Stimulated activated CD8-positive, alpha-beta memory T cell treated with anti-CD3 and anti-CD28 coated beads, Interleukin-4, amount 100 ng/mL, for 1 hour (primary cell): Measurements from ENCODE around the gene POLR1D.
A peak's percentile ranks its signal among the peaks of the same experiment; 100 is the strongest.

Experiments
- DNase-seq, 2 donors: peaks; one replicate each; pipeline ENCODE4 v3.0.0-alpha.2; 2020; ENCODE audit warnings: low read depth in 2 of 2, low spot score in 1 of 2

POLR1D gene, protein sequence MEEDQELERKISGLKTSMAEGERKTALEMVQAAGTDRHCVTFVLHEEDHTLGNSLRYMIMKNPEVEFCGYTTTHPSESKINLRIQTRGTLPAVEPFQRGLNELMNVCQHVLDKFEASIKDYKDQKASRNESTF

DNA sequence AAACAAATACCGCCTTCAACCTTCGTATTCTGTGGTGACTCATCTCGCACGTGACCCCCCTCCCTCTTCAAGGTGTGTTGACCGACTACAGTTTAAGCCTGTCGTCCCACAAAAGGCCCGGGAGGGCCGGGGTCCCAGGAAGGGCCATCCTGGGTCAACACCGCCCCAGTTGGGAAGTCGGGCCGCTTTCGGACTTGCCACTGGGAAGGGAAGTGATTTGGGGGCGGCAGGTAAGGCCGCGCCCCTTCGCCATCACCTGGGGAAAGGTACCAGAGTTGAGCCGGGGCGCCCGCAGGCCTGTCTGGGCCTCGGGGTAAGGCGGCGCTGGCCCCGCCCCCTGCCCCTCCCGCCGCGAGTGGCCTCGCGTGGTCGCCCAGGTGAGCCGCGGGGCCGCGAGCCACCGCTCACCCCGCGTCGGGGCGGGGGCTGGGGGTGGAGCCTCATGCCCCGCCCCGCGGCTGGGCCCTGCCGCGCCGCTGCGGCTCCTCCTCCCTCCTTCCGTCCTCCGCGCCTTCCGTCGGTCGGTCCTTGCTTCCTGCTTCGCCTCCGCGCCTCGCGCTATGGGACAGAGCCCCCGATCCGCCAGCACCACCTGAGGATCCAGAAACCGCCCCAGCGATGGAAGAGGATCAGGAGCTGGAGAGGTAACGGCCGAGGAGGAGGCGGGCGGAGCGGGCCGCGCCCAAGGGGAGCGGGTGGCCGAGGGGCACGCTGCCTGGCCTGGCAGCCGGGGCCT is at the start of gene POLR1D:
Gene POLR1D (plus strand): TSS at position 527 of the 736 bp plus-strand sequence. CDS start 92 bp downstream, at position 619.
- DNase-seq: peak; percentile 55 to 68

DNA sequence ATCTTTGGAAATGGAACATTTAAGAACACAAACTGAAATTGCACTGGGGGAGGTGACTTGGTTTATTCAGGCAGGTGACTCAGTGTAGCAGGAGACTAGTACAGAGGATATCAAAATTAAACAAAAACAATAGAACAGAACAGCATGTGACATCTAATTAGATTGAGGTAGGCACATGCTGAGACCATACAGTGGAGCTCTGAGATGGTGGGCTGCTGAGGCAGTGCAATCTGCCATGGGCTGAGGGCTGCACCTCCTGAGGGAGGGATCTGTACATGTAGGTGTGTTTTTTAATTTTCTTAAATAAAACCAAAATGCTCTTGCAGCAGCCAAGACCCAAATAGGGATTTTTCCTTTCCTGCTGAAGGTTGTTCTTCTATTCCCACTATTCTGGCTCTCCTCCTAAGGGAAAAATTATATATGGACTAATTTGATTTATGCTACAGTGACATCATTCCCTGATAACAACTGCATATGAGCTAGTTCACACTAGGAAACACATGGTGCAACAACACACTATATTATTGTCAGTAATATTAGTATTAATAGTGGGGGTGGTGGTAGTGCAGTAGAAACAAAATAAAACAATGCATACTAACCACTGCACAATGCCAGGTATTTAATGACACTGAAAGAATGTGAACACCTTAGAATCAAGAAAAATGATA is 49.3 kb upstream of the POLR1D start:
- no peak for DNase-seq

DNA sequence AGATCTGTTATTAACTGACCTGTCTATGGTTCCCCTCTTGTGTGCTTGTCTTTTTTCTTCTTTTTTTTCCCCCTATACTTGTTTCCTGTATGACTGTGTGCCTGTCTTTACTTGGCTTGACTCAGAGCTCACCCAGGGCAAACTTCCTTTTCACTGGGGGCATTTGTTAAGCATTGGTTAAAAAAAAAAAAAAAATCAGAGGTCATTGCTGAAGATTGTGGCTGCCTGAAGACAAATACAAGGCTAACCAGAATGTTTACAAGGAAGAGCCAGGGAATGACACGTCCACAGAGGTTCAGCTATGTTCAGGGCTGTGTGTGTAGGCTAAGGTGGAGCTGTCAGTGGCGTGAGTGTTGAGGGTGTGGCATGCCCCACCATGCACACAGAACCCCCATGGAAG is 48.4 kb upstream of the POLR1D start:
- DNase-seq: no peak

DNA sequence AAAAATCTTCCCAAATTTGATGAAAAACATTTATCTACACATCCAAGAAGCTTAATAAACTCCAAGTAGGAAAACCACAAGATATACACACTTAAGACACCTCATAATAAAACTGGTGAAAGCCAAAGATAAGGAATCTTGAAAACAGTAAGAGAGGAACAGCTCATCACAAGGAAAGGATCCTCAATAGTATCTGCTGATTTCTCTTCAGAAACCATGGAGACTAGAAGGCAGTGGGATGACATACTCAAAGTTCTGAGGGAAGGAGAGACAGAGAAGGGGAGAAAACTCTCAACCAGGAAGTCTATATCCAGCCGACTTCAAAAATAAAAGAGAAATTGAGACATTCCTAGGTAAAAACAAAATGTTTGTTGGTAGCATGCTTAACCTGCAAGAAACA is 47.0 kb upstream of the POLR1D start:
- DNase-seq: no peak

DNA sequence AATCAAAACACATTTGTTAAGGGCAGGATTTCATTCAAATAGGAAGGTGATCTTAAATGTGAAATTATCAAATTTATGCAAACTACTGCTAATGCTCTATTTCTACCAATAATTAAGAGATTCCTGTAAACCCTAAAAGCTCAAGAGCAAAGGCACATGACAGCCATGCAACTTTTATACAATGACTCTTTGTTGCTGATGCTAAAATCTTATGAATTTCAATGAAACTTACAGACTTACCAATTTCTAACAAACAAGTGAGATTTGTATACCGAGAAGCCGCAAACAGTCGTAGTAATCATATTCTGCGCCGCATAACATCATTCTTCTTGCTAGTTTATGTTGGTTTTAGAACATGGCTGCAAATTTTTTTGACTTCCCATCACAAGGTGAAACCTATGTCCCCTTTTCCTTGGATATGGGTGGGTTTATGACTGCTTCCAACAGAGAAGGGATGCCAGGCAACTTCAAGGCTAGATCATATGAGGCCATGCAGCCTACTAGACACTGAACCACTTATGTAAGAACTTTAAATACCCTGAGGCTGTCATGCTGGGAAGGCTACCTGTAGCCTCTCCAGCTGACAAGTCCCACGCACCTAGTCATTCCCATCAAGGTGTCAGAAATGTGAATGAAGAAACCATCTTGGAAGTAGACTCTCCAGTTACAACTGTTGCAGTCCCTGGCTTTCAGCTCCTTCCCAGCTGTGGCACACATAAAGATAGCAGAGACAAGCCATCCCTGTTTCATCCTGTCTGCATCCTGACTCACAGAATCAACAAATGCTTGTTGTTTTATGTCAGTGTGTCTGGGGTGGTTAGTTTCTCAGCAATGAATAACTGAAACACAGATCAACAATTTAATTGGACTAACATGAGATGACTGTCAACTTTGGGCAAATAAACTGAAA is 43.3 kb upstream of the POLR1D start:
- DNase-seq: no peak

DNA sequence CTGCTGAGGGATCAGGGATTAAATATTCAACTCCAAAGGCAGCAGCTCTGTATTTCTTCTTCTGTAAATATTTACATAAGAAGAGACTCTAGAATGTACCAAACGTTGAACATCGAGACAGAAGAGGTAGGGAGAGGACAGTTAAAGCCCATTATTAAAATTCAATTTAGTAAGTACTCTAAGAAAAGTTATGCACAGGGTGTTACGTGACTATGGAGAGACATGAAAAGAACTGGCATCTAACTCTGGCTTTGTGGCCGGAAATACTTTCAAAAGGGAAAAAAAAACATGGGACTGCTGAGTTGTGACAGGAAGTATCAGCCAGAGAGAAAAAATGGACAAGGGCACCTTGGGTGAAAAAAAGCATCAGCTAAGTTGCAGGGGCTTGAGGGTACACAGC is 38.0 kb upstream of the POLR1D start:
- no peak for DNase-seq

DNA sequence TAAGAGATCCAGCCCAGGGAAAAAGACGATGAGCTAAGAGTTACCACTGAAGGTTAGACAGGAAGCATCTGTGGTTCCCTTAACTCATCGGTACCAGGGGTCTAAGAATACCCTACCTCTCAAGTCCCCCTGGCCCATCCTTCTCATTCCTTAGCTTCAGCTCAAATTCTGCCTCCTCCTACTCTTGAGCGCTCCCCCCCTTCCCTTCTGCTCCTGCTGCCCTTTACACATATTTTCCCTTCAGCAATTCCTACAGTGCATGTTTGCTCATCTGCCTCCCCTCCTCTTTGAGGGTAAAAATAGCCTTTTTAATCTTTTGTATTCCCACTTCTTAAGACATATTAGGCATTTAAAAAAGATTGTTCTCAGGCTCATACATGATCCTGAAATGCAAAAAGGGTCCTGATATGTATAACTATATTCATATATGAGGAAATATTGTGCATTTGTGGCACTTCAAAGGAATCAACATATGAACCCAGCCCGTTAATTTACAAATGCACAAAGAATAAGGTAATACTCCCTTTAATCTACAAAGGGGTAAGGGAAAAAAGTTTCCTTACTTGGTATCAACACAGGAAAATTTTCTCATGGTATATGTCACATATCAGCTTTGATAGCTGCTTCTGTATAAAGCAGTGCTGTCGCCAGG is 34.5 kb upstream of the POLR1D start:
- no peak for DNase-seq

DNA sequence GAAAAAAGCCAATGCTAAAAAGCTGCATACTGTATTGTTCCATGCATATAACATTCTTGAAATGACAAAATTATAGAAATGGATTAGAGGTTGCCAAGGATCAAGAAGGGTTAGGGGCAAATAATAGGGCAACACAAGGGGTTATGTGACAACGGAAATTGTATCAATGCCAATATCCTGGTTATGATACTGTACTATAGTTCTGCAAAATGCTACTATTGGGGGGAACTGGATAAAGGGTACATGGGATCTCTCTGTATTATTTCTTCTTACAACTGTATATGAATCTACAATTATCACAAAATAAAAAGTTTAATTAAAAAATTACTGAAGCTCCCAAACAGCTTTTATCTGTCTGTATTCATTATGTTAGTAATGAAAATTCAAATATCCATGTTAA is 33.3 kb upstream of the POLR1D start:
- DNase-seq: no peak

DNA sequence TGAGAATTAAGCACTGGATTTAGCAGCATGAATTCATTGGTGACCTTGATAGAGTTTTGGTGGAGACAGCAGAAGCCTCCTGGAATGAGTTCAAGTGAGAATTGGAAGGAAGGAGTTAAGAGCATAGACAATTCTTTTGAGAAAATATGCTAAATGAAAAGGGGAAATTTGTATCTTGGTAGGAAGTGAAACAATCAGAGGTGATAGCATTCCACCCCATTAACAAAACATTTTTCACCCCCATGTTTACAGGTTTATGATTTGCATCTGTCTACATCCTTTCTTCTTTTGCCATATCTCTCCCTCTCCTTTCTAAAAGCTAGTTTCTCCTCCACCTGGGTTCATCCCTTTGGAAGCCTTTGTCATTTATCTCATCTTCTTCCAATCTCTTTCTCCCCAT is 28.8 kb upstream of the POLR1D start:
- DNase-seq: no peak

DNA sequence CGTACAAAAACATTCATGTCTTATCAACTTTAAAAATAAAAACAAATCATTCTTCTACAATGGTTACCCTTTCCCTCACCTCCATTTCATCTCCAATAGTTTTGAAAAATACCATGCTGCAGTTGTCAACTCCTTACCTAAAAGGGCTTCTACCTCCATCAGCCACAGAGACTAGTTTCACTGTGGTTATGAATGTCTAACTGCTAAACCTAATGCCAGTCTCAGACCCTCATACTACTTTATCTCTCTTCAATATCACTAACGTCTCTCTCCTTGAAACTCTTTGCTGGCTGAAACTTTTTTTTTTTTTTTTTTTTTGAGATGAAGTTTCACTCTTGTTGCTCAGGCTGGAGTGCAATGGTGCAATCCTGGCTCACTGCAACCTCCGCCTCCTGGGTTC is 28.4 kb upstream of the POLR1D start:
- no peak for DNase-seq

DNA sequence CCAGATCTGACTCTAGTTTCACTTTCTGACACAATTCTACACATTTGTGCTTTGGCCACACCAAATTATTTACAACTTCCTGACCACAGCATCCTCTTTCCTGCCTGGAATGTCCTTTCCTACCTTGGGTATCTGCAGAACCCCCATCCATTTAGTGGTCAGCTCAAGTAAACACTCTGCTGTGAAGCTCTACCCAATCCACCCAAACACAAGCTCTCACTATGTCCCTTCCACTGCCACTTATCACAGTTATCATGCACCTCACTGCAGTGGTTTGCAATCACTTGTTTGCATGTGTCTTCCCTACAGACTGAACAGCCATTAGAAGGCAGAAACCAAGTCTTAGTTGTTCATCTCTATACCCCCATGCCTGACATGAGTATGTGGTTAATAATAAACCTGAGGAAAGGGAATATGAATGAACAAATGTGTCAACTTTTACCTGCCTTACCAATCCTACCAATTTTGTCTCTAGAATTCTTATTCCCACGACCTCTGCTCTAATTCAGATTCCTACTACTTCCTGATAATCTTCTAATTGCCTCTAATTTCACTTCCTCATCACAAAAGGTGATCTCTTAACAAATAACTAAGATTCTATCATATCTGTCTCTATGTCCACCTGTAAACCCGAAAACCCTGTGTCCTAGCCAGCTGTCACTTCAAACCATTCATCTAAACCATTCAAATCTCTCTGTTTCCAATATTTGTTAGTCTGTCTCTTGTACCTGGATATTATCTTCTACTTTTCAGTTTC is 26.5 kb upstream of the POLR1D start:
- no peak for DNase-seq

DNA sequence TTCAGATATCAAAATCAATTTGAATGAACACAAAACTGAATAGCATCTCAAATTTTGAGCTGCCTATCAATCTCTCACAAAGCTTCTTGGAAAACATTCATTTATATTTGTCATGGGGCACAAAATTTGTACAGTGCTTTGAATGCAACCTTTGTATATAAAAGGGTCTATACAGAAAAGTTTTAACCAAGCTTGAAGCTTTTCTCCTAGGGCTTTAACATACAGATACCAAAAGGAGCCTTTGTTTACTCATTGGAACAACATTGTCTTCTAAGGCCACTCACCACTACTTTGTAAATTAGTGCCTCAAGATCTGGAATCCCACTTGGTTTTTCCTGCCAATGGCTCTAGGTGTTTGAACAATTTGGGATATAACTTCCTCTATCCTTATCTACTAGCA is 22.6 kb upstream of the POLR1D start:
- no peak for DNase-seq

DNA sequence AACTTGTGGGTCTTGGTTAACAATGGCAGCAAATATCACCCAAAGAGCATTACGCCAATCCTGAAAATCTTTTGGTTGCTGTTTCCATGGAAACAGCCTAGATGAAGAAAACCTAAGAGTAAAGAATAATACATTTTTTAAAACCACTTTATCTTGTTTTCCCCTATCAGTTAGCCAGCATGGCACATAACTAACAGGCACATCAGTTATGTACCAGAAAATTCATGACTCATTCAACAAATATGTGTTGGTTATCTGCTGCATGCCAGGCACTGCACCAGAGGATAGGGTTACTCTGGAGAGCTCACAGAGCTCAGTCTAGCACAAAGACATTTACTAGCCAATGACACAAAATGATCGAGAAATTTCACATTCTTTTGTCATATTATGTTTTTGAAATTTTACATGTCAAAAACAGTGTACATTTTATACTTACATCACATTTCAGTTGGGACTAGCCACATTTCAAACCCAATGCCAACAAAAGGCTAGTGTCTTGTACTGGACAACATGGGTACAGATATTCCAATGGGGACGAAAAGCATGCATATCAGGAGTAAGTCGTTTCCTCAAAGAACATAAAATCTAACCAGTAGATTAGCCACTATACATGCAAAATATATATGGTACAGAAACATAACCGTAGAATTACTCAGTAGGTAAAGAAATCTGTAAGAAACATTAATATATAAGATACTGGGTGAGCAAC is 21.7 kb upstream of the POLR1D start:
- DNase-seq: no peak

DNA sequence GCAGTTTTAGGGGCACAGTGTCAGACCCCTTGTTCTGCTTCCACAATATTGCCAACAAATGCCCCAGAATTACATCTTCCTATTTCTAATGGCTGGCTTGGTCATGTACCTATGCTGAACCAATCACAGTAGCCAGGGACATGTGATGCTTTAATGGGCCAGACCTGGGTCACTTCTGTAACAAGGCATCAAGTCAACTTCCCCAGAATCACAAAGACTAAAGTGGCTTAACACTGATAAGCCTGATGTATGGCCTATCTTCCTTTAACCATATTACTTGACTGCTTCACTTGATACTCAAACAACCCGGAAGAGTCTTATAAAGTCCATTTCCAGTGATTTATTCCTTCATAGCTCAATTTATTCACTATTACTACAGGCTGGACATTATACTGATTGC is 21.0 kb upstream of the POLR1D start:
- DNase-seq: no peak

DNA sequence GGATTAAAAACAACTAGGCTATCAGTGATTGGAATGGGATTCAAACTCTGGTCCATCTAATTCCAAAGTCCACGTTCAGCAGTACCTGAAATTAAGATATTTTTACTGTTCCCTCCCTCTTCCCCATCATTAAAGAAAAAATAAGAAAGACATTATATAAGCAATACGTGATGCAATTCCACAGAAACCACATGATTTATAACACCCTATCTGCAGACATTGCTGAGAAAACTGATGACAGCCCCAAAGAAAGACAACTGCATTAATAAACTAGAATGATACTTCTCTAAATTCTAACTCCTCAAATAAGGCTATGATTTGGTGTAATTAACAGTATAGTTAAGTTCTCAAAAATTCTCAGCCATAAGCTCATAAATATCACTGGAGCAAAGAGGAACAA is 20.5 kb upstream of the POLR1D start:
- no peak for DNase-seq

DNA sequence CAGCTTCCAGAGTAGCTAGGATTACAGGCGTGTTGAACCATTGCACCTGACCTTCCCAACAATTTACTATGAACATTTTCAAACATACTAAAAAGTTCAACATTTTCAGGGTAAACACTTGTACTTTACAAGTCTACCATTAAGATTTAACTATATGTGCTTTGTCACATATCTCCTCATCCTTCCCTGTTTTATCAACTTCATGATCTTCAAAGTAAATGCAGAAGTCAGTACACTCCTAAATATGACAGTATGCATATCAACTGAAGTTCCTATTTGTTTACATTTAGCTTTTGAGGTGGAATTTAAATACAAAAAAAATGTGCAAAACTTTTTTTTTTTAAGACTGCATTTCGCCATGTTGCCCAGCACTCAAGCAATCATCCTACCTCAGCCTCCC is 19.9 kb upstream of the POLR1D start:
- no peak for DNase-seq

DNA sequence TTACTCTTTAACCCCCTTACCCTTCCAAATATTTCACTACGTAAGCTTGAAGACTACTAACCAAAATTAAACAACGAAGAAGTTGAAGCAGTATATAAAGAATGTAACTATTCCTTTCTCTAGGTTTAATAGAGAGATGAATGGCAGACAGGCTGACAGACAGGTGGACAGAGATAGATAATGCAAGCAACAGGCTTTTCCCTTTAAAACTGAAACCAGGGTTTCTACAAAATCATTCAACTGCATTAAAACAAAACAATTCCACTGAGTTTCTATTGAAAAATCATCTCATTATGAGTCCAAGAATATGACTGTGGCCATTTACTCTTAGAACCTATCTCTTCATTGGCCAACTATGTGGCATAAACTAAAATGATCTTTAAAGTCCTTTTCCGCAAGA is 16.6 kb upstream of the POLR1D start:
- DNase-seq: no peak

DNA sequence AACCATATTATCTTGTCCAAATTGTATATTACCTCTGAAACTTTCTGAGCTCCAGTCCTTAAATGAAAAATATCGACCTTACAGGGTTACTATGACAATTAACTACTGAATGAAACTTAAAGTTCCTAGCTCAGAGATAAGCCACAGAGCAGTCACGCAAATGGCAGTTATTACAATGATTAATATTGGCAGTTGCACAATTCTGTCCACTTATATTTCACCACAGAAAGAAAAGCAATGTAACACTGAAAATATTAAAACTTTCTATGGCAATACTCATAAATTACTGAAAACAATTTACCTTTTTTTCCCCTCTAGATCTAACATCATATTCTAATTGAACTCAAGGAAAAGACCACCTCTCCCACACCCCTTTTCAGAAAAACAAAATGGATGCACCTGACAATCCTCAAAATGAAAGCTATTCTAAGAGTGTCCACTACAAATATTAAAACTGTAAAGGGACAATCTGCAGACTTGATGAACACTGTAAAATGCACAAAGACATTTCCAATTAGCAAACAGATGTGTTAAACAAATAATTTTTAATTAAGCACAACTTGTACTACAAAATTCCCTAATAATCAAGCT is 16.0 kb upstream of the POLR1D start:
- DNase-seq: no peak

DNA sequence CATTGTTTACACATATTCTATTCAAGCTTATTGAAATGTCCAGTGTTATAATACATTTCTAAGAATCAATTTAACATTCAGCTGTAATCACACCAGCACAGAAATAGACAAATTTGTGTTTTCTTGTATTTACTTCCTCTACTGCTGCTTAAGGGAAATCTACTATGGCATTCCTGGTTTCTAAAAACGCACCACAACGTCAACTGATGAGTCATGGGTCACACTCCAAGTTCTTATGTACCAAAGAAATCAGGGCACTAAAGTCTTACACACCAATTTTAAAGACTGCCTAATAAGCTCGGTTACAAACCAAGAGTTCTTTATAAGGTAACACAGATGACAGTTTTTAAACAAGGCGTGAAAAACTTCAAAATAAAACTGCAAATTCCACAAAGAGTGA is 14.6 kb upstream of the POLR1D start:
- no peak for DNase-seq
